GM21825 (cell line): Measurements from ENCODE around the gene KRT35.
"Not testable (repeated sequence)": the region's sequence is repeated elsewhere in the genome, so short reads cannot be mapped to it uniquely, and the experiment has no call there.

Source experiments
- ATAC-seq: cut with Tn5 transposase; IDR thresholded peaks from one replicate; pipeline ENCODE4 v1.9.1; 2021; ENCODE audit warnings: mild to moderate bottlenecking, moderate library complexity; ENCODE audit not compliant: unreplicated experiment

Gene KRT35

GRCh38 chr17:41463746-41464145 is 17.2 kb downstream of the KRT35 start:
- ATAC-seq: no peak

GRCh38 chr17:41462705-41463104 is 18.2 kb downstream of the KRT35 start:
- no peak for ATAC-seq

- ATAC-seq: no peak
Observed at GRCh38 chr17:41457676-41458075, 23.3 kb downstream of the KRT35 start.

GRCh38 chr17:41456204-41456603 is 24.7 kb downstream of the KRT35 start:
- ATAC-seq: no peak

GRCh38 chr17:41455236-41455635 is 25.7 kb downstream of the KRT35 start:
- no peak for ATAC-seq

GRCh38 chr17:41453066-41453465 is 27.9 kb downstream of the KRT35 start:
- ATAC-seq: no peak

- no peak for ATAC-seq
Observed at GRCh38 chr17:41452281-41452680, 28.7 kb downstream of the KRT35 start.

DNA sequence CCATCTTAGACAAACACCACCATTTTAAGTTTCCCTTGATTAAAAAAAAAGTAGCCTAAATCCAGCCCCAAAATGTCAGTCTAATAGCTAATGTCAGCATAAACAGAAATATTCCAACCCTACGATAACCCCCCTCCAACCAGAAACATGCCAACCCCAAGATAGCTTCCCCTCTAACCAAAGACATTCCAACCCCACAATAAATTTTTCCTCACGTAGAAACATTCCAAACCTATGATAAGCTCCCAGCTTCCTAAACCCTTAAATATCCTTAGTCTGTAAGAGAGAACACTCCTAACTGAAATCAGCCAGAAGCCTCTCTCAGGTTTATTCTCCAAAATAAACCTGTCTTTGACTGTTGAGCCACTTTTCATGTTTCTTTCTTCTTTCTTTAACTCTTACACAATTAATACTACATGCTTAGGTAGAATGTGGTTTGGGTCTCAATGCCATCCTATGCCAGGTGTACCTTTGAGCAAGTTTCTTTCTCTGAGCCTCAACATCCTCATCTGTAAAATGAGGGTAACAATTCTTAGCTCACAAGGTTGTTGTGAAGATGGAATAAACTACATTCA is 29.7 kb downstream of the KRT35 start:
- ATAC-seq: no peak

GRCh38 chr17:41449008-41449407 is 31.9 kb downstream of the KRT35 start:
- no peak for ATAC-seq

DNA sequence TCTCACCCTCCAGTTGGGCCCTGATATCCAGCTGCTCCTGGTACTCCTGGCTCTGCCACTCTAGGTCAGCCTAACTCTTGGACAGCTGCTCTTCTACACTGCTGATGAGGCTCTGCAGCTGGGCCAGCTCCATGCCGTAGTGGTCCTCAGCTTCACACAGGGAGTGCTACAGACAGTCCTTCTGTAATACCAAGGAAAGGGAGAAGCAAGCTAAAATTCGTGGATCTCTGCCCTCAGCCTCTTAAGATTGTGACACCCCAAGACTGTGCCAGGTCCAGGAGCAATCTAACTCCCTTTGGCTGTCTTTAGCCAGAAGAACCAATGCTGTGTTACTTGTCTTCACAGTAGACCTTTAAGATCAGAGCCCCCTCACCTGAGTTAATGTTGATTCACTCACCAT is 32.4 kb downstream of the KRT35 start:
- no peak for ATAC-seq

- ATAC-seq: no peak
Observed at GRCh38 chr17:41446806-41447205, 34.1 kb downstream of the KRT35 start.

GRCh38 chr17:41444640-41445039 is 36.3 kb downstream of the KRT35 start:
- ATAC-seq: no peak

- ATAC-seq: no peak
Observed at GRCh38 chr17:41444186-41444585, 36.8 kb downstream of the KRT35 start.

DNA sequence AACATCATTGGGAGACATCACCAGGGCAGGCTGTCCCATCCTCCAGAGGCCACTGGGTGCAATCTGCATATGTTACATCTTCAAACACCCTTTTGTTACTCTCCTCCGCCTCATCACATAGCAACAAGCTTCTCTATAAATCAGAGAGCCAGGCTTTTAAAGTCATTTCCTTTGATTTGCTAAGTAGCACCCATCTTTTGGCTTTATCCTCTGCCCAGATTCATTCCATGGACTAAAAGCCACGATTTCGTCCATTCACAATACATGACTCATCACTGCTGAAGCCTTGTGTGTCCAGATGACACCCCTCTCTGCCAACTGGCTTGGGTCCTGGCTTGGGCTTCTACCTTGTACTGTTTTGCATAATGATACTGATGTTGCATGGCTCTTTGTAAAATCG is 38.2 kb downstream of the KRT35 start:
- no peak for ATAC-seq

GRCh38 chr17:41440531-41441033 is 40.4 kb downstream of the KRT35 start, which contains the start of gene KRT38:
Gene KRT38 (minus strand): TSS chr17:41440983. CDS start chr17:41440921, 62 bp downstream.
- ATAC-seq: no peak

- ATAC-seq: no peak
Observed at GRCh38 chr17:41439375-41439774, 41.6 kb downstream of the KRT35 start.

GRCh38 chr17:41437769-41438168 is 43.2 kb downstream of the KRT35 start:
- no peak for ATAC-seq

- ATAC-seq: no peak
Observed at GRCh38 chr17:41437254-41437653, 43.7 kb downstream of the KRT35 start.

- no peak for ATAC-seq
Observed at GRCh38 chr17:41434415-41434814, 46.5 kb downstream of the KRT35 start.

GRCh38 chr17:41434005-41434404 is 46.9 kb downstream of the KRT35 start:
- no peak for ATAC-seq

DNA sequence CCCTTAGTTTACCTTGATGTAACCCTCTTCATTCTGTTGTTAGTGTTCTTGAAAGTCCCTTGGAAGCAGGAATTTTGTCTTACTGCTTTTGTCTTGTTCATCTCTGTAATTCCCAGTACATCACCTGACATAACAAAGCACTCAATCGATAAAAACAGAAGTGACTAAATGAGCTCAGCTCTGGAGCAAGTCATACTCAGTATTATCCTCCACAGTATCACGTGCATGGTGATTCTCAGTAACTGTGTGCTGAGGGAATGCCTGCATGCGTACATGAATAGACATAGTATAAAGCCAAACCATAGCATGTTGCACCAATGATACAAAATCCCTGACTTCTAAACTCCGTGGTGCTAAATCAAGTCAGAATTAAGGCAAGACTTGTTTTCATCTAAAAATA is 47.4 kb downstream of the KRT35 start:
- no peak for ATAC-seq

DNA sequence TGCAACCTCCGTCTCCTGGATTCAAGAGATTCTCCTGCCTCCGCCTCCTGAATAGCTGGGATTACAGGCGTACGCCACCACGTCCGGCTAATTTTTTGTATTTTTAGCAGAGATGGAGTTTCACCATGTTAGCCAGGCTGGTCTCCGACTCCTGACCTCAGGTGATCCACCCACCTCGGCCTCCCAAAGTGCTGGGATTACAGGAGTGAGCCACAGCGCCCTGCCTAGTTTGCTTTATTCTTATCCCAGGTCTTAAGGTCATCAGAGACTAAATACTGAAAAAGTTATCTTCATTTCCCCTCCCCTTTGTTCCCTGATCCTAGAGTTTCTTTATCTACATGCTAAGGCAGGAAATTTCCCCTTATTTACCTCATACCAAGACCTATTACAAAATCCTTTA is 50.6 kb downstream of the KRT35 start:
- not testable (repeated sequence) for ATAC-seq

GRCh38 chr17:41429667-41430066 is 51.3 kb downstream of the KRT35 start:
- ATAC-seq: no peak
